Putamen (tissue), 1 donor: ENCODE measurements around the gene DCAKD.

Experiments used
- DNase-seq: peaks from one replicate; pipeline ENCODE4 v3.0.0-alpha.2; 2016; ENCODE audit warnings: low spot score

Gene DCAKD

GRCh38 chr17:45030733-45031132, 20.7 kb downstream of the DCAKD start:
- DNase-seq = no peak

GRCh38 chr17:45029758-45030423, 21.5 kb downstream of the DCAKD start:
- no peak for DNase-seq

- DNase-seq = no peak
Measured at GRCh38 chr17:45029096-45029495, 22.3 kb downstream of the DCAKD start.

GRCh38 chr17:45022655-45023339, 28.6 kb downstream of the DCAKD start:
- no peak for DNase-seq

- DNase-seq = no peak
Measured at GRCh38 chr17:45022288-45022648, 29.2 kb downstream of the DCAKD start.

GRCh38 chr17:45021607-45022287, 29.7 kb downstream of the DCAKD start:
- DNase-seq = no peak

- no peak for DNase-seq
Measured at GRCh38 chr17:45020354-45021138, 30.9 kb downstream of the DCAKD start.

GRCh38 chr17:45018848-45019711, 32.4 kb downstream of the DCAKD start:
- no peak for DNase-seq

GRCh38 chr17:45018514-45018847, 33.0 kb downstream of the DCAKD start:
- no peak for DNase-seq

- DNase-seq = no peak
Measured at GRCh38 chr17:45016823-45017222, 34.6 kb downstream of the DCAKD start.

- DNase-seq = no peak
Measured at GRCh38 chr17:45016237-45016636, 35.2 kb downstream of the DCAKD start.

GRCh38 chr17:45013021-45013997, 38.1 kb downstream of the DCAKD start:
- DNase-seq = no peak

GRCh38 chr17:45011767-45012166, 39.7 kb downstream of the DCAKD start:
- no peak for DNase-seq

- no peak for DNase-seq
Measured at GRCh38 chr17:45009676-45010467, 41.6 kb downstream of the DCAKD start.

GRCh38 chr17:45008216-45008615, 43.2 kb downstream of the DCAKD start:
- DNase-seq = no peak

- DNase-seq = no peak
Measured at GRCh38 chr17:45006927-45007461, 44.4 kb downstream of the DCAKD start.

GRCh38 chr17:45005700-45006099, 45.7 kb downstream of the DCAKD start:
- no peak for DNase-seq

- no peak for DNase-seq
Measured at GRCh38 chr17:45004388-45004787, 47.0 kb downstream of the DCAKD start.

GRCh38 chr17:45003877-45004276, 47.6 kb downstream of the DCAKD start:
- no peak for DNase-seq
